DND-41 (cell line): ENCODE data around the gene ERC1.

ENCODE experiments used
- CTCF ChIP-seq: IDR thresholded peaks from 2 replicates; pipeline ENCODE4 v1.5.1; 2012; ENCODE audit warnings: borderline replicate concordance, low read length, moderate library complexity, mild to moderate bottlenecking; ENCODE audit not compliant: poor library complexity, severe bottlenecking; ENCODE audit errors: extremely low read depth
- EZH2 ChIP-seq: IDR thresholded peaks from 3 replicates; pipeline ENCODE4 v1.6.1; 2012; ENCODE audit warnings: borderline replicate concordance, low read depth, mild to moderate bottlenecking, moderate library complexity, low read length, inconsistent platforms; ENCODE audit not compliant: severe bottlenecking

- TF ChIP-seq CTCF (no peak), EZH2 (no peak)
These were observed 419.8 kb downstream of the ERC1 start for GRCh38 chr12:1410794-1411193.
